Jurkat, Clone E6-1 (cell line): ENCODE results near the gene RECK.
A peak's percentile ranks its signal among the peaks of the same experiment; 100 is the strongest.

ENCODE experiments used
- DNase-seq: peaks from one replicate; pipeline ENCODE4 v3.0.0-alpha.2; 2011; ENCODE audit warnings: low read depth, low spot score
- H3K4me3 ChIP-seq: 2 replicates; pipeline ENCODE4 v1.5.1; 2011; ENCODE audit warnings: mild to moderate bottlenecking, low read length, control low read depth, moderate library complexity

Gene RECK

DNA sequence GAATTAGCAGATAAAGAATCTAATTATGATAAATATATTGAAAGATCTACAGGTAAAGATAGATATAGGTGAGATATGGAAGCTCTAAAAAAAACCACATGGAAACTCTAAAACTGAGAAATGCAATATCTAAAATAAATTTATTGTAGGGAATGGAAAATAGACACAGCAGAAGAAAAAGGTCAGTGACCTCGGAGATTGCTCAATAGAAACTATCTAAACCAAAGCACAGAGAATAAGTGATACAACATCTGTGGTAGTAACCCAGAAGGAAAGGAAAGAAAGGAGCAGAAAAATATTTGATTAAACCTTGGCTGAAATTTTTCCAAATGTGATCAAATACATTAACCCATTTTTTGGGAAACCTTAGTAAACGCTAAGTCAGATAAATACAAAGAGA lies 56.7 kb downstream of the RECK start:
- no peak for DNase-seq
- no peak overlapping the region for H3K4me3 ChIP-seq

DNA sequence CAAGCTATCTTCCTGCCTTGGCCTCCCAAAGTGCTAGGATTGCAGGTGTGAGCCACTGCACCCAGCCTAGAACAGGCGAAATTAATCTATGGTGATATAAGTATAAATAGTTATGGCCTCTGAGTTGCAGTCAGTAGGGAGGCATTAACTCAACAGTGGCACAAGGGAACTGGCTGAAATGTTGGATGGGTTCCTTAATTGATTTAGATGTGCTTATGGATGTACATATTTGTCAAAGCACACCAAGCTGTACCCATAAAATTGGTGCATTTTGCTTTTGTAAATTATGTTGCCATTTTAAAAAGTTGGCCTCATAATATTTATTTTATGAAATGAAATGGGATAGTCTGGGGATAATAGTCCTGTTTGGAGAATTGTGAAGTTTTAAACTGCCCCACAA lies 63.0 kb downstream of the RECK start:
- no peak for DNase-seq
- H3K4me3 ChIP-seq: no peak overlapping the region

- no peak for DNase-seq
- H3K4me3 ChIP-seq: no peak overlapping the region
Observed at GRCh38 chr9:36100532-36100931, 63.8 kb downstream of the RECK start.

- H3K4me3 ChIP-seq: no peak overlapping the region
- no peak for DNase-seq
Observed at GRCh38 chr9:36101916-36102741, 65.4 kb downstream of the RECK start.

GRCh38 chr9:36102742-36103495 lies 66.2 kb downstream of the RECK start:
- H3K4me3 ChIP-seq: no peak overlapping the region
- DNase-seq: peak; percentile 84

- DNase-seq: no peak
- H3K4me3 ChIP-seq: no peak overlapping the region
Observed at GRCh38 chr9:36109071-36109470, 72.4 kb downstream of the RECK start.

GRCh38 chr9:36110434-36110833 lies 73.7 kb downstream of the RECK start:
- no peak overlapping the region for H3K4me3 ChIP-seq

DNA sequence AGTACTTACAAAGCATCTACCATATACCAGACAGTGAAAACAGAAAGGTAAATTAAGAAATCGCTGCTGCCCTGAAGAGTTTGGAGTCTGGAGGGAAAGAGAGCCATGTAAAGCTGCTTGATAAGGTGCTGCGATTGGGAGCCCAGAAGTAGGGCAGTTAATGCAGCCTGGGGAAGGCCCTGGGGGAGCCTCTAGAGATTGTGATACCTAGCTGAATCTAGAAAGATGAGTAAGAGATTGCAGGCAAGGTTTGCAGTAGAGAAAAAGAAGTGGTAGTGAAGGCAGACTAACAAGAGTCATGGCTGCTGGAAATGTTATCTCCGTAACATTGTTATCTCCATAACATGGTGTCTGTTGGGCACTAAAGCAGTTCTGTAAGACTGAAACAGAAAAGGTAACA lies 75.8 kb downstream of the RECK start:
- no peak for DNase-seq
- H3K4me3 ChIP-seq: no peak overlapping the region

More at GRCh38 chr9:36110434-36110833, 73.7 kb downstream of the RECK start:
- no peak for DNase-seq

- DNase-seq: no peak
- H3K4me3 ChIP-seq: no peak overlapping the region
Observed at GRCh38 chr9:36113999-36114398, 77.3 kb downstream of the RECK start.

DNA sequence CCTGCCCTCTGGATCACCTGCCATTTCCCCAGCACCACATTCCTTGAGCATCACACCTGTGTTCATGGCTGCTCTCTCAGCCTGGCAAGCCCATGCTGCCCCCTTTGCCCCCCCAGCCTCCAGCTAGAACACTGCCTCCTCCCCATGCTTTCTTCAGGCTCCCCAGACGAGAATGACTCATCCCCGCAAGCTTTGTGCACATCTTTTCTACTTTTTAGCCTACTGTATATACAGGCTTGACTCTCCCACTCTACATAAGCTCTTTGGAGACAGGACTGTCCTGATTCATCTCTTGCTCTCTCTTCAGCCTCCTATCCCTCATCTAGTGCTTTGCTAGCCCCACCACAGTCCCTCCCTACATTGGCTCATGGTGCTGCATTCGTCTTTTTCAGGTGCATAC lies 79.9 kb downstream of the RECK start:
- H3K4me3 ChIP-seq: no peak overlapping the region
- DNase-seq: no peak

DNA sequence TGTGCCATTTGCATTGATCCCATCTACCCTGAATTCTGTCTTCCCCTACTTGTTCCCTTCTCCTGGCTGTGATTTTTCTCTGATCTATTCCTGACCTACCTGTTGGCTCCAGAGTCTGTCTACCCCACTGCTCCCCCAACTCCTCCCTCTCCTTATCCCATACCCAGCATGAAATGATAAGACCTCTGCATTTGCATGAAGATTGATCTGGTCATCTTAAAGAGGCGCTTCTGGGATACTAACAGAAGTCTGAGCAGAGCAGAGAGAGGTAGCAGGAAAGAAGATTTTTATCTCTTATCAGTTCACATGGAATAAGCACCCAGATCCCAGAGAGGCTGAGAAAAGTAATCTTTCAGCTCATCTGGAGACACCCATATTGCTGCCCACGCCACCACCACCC lies 81.5 kb downstream of the RECK start:
- H3K4me3 ChIP-seq: no peak overlapping the region
- DNase-seq: no peak

GRCh38 chr9:36118706-36119105 lies 82.0 kb downstream of the RECK start:
- no peak for DNase-seq
- H3K4me3 ChIP-seq: no peak overlapping the region

GRCh38 chr9:36119476-36119875 lies 82.8 kb downstream of the RECK start:
- no peak overlapping the region for H3K4me3 ChIP-seq
- no peak for DNase-seq

DNA sequence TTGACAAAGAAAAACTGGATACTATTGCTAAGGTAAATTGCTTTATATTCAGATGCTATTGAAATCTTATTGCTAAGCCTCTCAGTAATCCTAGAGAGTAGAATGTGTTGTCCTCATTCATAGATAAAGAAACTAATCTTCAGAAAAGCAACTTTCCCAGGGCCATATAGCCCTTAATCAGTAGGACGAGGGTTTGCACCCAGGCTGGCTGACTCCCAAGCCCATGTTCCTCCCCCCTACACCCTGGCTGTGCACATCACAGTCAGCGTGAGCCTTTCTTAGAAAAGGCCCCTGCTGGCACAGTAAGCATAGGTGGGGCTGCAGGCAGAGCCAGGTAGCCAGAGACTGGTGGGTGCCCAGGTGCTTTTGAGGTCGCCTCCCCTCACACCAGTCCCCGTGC lies 84.0 kb downstream of the RECK start:
- no peak overlapping the region for H3K4me3 ChIP-seq
- DNase-seq: no peak

- H3K4me3 ChIP-seq: no peak overlapping the region
- no peak for DNase-seq
Observed at GRCh38 chr9:36121971-36122370, 85.3 kb downstream of the RECK start.

- no peak for DNase-seq
- H3K4me3 ChIP-seq: no peak overlapping the region
Observed at GRCh38 chr9:36123515-36123914, 86.8 kb downstream of the RECK start.

- H3K4me3 ChIP-seq: no peak overlapping the region
- no peak for DNase-seq
Observed at GRCh38 chr9:36125062-36125855, 88.5 kb downstream of the RECK start.

GRCh38 chr9:36126016-36126730 lies 89.5 kb downstream of the RECK start:
- no peak for DNase-seq
- H3K4me3 ChIP-seq: no peak overlapping the region

GRCh38 chr9:36127652-36128244 lies 91.0 kb downstream of the RECK start:
- no peak overlapping the region for H3K4me3 ChIP-seq
- DNase-seq: no peak
